ENCODE data around the gene RHO.
"Not testable (repeated sequence)": the region's sequence is repeated elsewhere in the genome, so short reads cannot be mapped to it uniquely, and the experiment has no call there.

GRCh38 chr3:129485146-129485545 is 43.3 kb upstream of the RHO start:
- TF ChIP-seq E2F4 (CRISPR knock-in tag; IDR thresholded peaks at IDR 0.05; ENCODE audit: borderline replicate concordance, low read depth); CTCF (IDR thresholded peaks at IDR 0.05); USF2 (CRISPR knock-in tag; IDR thresholded peaks at IDR 0.05); NFYB (CRISPR knock-in tag; conservative IDR thresholded peaks at IDR 0.05; ENCODE audit: low read depth); FOXJ3 (CRISPR knock-in tag; IDR thresholded peaks at IDR 0.05; ENCODE audit: borderline replicate concordance): not testable (repeated sequence)

All from WTC11 (cell line).